Cardiac atrium fibroblast (primary cell): ENCODE results near the gene CASP12. TPM values are rescaled to one million over a fixed set of nuclear protein-coding genes. Genes with fewer than 3 reads are reported as not detected.

Source experiments
- total RNA-seq: library from RNA; depleted of rRNA; stranded (reverse); fragments of >200 nt; gene quantifications from 2 replicates; pipeline ENCODE4 v1.2.3, GENCODE V29; 2015

CASP12 gene
- total RNA-seq: not detected in 2 replicates

GRCh38 chr11:104897891-104898684 is at the start of gene CASP12:
Gene CASP12 (minus strand): TSS chr11:104898460.

Other genes starting within 250 kb of the CASP12 start
- 123 and 138 TPM in 2 replicates for gene CASP4, start 70.1 kb upstream of the CASP12 start, total RNA-seq
- gene CASP5, start 124.7 kb upstream of the CASP12 start, total RNA-seq: not detected in 2 replicates
- 8.4 and 12.3 TPM in 2 replicates for gene CASP1, start 136.7 kb upstream of the CASP12 start, total RNA-seq
- 29.1 and 44.1 TPM in 2 replicates for gene CARD16, start 146.9 kb upstream of the CASP12 start, total RNA-seq
- not detected in 2 replicates for gene CARD18, start 241.3 kb upstream of the CASP12 start, total RNA-seq